ENCODE results near the gene HOMER2.

DNA sequence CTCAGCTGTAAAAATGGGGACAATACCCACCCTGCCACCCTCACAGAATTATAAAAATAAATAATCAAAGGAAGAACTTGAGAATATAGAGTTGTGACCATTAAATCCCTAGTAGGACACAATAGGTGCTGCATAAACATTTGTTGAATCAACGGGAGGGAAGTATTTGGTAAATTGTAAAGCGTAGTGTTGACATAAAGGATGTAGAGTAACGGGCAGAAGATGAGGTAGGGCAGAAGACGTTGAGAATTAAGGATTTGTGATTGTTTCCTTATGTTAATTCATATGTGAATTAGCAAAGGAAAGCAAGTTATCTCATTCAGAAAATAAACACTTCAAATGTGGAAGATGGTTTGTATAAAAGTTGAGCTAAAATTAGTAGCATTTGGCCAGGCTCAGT lies 40.6 kb upstream of the HOMER2 start:
- TF ChIP-seq TCF7L2 (IDR thresholded peaks at IDR 0.05; ENCODE audit: borderline replicate concordance, low read depth, low read length) = no peak
- no peak for TF ChIP-seq YY1 (tag by site-specific recombination; IDR thresholded peaks at IDR 0.05)
- TF ChIP-seq ZXDB (tag by site-specific recombination; IDR thresholded peaks at IDR 0.05) = no peak
- no peak for TF ChIP-seq ZNF629 (tag by site-specific recombination; IDR thresholded peaks at IDR 0.05)
- TF ChIP-seq, protein P1, sequence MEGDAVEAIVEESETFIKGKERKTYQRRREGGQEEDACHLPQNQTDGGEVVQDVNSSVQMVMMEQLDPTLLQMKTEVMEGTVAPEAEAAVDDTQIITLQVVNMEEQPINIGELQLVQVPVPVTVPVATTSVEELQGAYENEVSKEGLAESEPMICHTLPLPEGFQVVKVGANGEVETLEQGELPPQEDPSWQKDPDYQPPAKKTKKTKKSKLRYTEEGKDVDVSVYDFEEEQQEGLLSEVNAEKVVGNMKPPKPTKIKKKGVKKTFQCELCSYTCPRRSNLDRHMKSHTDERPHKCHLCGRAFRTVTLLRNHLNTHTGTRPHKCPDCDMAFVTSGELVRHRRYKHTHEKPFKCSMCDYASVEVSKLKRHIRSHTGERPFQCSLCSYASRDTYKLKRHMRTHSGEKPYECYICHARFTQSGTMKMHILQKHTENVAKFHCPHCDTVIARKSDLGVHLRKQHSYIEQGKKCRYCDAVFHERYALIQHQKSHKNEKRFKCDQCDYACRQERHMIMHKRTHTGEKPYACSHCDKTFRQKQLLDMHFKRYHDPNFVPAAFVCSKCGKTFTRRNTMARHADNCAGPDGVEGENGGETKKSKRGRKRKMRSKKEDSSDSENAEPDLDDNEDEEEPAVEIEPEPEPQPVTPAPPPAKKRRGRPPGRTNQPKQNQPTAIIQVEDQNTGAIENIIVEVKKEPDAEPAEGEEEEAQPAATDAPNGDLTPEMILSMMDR (tag by site-specific recombination; IDR thresholded peaks at IDR 0.05) = no peak
- no peak for TF ChIP-seq ZNF391 (tag by site-specific recombination; IDR thresholded peaks at IDR 0.05; ENCODE audit: borderline replicate concordance, low read depth)
- no peak for TF ChIP-seq ZBTB20 (tag by site-specific recombination; IDR thresholded peaks at IDR 0.05)
- no peak for TF ChIP-seq HOXD13 (CRISPR knock-in tag; IDR thresholded peaks at IDR 0.05; ENCODE audit: borderline replicate concordance)
- TF ChIP-seq ZNF521 (tag by site-specific recombination; IDR thresholded peaks at IDR 0.05) = no peak
- no peak for TF ChIP-seq ZNF514 (tag by site-specific recombination; IDR thresholded peaks at IDR 0.05)
- no peak for TF ChIP-seq ZBTB8A (tag by site-specific recombination; IDR thresholded peaks at IDR 0.05)
- TF ChIP-seq ZNF768 (tag by site-specific recombination; IDR thresholded peaks at IDR 0.05) = no peak

Measured in HEK293 (cell line).